ENCODE data around the gene RNF135. TPM values are rescaled to one million over a fixed set of nuclear protein-coding genes. Genes with fewer than 3 reads are reported as not detected.

RNF135 gene
- total RNA-seq, 2 experiments from 2014 or later = 0.29 TPM; not detected in 1

- Histone ChIP-seq H3K4me2 (ENCODE audit: low read length) (peak overlapping the region; percentile 56), H4K20me1 (ENCODE audit: insufficient read depth, low read length) (no peaks in the 10 kb centered on the region), H3K9me3 (ENCODE audit: low read length) (0 out of 2 replicates have a peak, but pooled peaks cover 6% of the 10 kb centered on the region), H3K36me3 (ENCODE audit: insufficient read depth, low read length) (no peaks in the 10 kb centered on the region), H2AFZ (ENCODE audit: low read length) (peak overlapping the region; percentile 72), H3K9me2 (ENCODE audit: insufficient read depth, low read length) (no peaks in the 10 kb centered on the region), H3K4me3 (ENCODE audit: low read depth, low read length, poor library complexity, severe bottlenecking) (no peak overlapping the region), H3K27ac (ENCODE audit: low read depth, low read length, poor library complexity, severe bottlenecking) (peak overlapping the region; percentile 57), H3K79me2 (ENCODE audit: insufficient read depth, low read depth, low read length) (no peaks in the 10 kb centered on the region), H3K4me1 (ENCODE audit: insufficient read depth, low read length, poor library complexity, severe bottlenecking) (peaks cover 71% of the 10 kb centered on the region)
- no TSS peak for BruUV-seq (replicated peaks)
- intact Hi-C loops (cut with micrococcal nuclease; ENCODE audit: unreplicated experiment) = no loop called here
- POLR2A ChIA-PET = no interaction called here
- TF ChIP-seq EZH2phosphoT487 (IDR thresholded peaks at IDR 0.05; ENCODE audit: borderline replicate concordance, low read depth, low read length) = no peak
- TF ChIP-seq CTCF (conservative IDR thresholded peaks at IDR 0.05; ENCODE audit: low read length) = no peak
- no peak for DNase-seq (ENCODE audit: low spot score)
- CTCF ChIA-PET (ENCODE audit: unreplicated experiment) = interaction anchor here (0.6 kb wide), 1 partner anchor 76 kb away, joined by 5 read pairs; no protein-coding TSS in a partner anchor
These were observed 13.1 kb upstream of the RNF135 start for GRCh38 chr17:30957741-30958140.

GRCh38 chr17:30958187-30958586, 12.7 kb upstream of the RNF135 start:
- no TSS peak for BruUV-seq (replicated peaks)
- CTCF ChIA-PET (ENCODE audit: unreplicated experiment) = no interaction called here
- no peaks in the 10 kb centered on the region for H3K79me2 ChIP-seq (ENCODE audit: insufficient read depth, low read depth, low read length)
- 0 out of 2 replicates have a peak, but pooled peaks cover 6% of the 10 kb centered on the region for H3K9me3 ChIP-seq (ENCODE audit: low read length)
- TF ChIP-seq CTCF (conservative IDR thresholded peaks at IDR 0.05; ENCODE audit: low read length) (no peak), EZH2phosphoT487 (IDR thresholded peaks at IDR 0.05; ENCODE audit: borderline replicate concordance, low read depth, low read length) (no peak)
- no peak overlapping the region for H3K4me3 ChIP-seq (ENCODE audit: low read depth, low read length, poor library complexity, severe bottlenecking)
- POLR2A ChIA-PET = interaction anchor here (0.9 kb wide), 1 partner anchor 137 kb away, joined by 3 read pairs; no protein-coding TSS in a partner anchor
- peaks cover 67% of the 10 kb centered on the region for H3K4me1 ChIP-seq (ENCODE audit: insufficient read depth, low read length, poor library complexity, severe bottlenecking)
- H4K20me1 ChIP-seq (ENCODE audit: insufficient read depth, low read length) = no peaks in the 10 kb centered on the region
- peak; percentile 77 for DNase-seq (ENCODE audit: low spot score)
- peak overlapping the region; percentile 56 for H3K4me2 ChIP-seq (ENCODE audit: low read length)
- peak overlapping the region; percentile 57 for H3K27ac ChIP-seq (ENCODE audit: low read depth, low read length, poor library complexity, severe bottlenecking)
- no peaks in the 10 kb centered on the region for H3K9me2 ChIP-seq (ENCODE audit: insufficient read depth, low read length)
- intact Hi-C loops (cut with micrococcal nuclease; ENCODE audit: unreplicated experiment) = no loop called here
- H3K36me3 ChIP-seq (ENCODE audit: insufficient read depth, low read length) = no peaks in the 10 kb centered on the region
- peak overlapping the region; percentile 72 for H2AFZ ChIP-seq (ENCODE audit: low read length)

Data from OCI-LY7 (cell line).